Measurements from ENCODE around the gene PCBD2. TPM values are rescaled to one million over a fixed set of nuclear protein-coding genes. Genes with fewer than 3 reads are reported as not detected.
A peak's percentile ranks its signal among the peaks of the same experiment; 100 is the strongest.

PCBD2 gene
- total and polyA plus RNA-seq, 2 experiments from 2014 or later = 8.7 to 16.0 TPM

DNA sequence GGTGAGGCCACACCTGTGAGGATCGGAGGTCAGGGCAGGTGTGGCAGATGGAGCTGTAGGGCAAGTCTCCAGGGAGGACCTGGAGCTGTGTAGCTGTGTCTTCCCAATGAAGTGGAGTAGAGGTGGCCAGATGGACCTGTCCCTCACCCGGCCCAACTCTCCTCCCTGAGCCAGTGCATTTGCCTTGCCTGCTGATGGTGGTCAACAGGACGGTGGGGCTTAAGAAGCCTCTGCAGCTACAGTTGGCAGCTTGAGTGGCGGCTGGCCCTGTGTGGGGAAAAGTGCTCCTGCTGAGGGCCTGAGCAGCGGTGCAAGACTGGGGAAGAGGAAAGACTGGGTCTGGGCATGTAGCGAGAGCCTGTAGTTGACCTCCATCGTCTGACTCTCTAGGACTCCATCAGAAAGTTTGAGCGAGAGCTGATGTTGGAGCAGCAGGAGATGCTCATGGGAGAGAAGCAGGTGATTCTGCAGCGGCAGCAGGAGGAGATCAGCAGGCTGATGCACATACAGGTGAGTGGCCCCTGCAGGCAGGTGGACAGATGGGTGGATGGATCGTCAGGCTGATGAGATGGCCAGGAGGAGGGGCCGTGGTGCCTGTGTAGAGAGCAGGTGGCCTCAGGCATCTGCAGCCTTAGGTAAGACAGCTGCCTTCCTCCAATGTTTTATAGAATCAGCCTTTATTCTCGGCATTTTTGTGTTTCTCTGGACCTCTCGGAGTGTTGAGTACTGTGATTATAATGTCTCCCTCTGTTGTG, 104.2 kb downstream of the PCBD2 start:
- H3K79me2 ChIP-seq (replicated peaks; ENCODE audit: insufficient read depth) = no peaks in the 10 kb centered on the region
- no peak for DNase-seq (ENCODE audit: low spot score)

DNA sequence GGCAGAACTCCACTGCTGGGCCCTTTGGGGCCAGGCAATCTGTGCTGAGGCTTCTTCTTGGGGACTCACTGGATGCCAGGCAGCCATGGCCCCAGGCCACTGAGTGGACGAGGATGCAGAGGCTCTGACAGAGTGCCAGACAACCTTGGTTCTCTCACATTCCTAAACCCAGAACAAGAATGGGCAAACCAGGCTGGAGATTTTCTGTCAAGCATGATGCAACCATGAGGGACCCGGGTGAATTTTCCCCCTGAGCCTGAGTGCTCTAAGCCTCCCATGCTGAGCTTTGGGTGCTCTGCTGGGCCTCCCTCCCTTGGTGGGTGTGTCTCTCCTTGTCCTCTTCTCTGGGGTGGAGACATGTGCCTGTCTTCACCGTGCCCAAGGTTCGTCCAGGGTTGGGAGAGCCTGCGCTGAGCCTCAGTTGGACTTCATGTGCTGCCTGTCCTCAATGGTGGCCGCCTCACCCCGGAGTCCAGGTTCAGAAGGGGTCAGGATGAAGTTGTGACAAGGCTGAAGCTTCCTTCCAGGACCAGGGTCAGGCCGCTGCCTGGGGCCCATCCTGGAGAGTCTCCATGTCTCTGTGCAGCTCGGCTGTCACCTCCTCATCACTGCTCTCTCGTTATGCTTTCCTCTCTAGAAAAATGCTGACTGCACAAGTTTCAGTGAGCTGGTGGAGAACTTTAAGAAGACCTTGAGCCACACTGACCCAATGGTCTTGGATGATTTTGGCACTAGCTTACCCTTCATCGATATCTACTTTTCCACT, 105.0 kb downstream of the PCBD2 start:
- Histone ChIP-seq H3K27me3 (ENCODE audit: insufficient read depth) (no peaks in the 10 kb centered on the region), H3K27ac (ENCODE audit: low read depth) (no peak overlapping the region), H3K4me2 (no peak overlapping the region), H3K36me3 (ENCODE audit: insufficient read depth) (no peaks in the 10 kb centered on the region), H3K79me2 (replicated peaks; ENCODE audit: insufficient read depth) (no peaks in the 10 kb centered on the region), H2AFZ (no peak overlapping the region), H3K4me3 (no peak overlapping the region), H4K20me1 (replicated peaks; ENCODE audit: insufficient read depth) (no peaks in the 10 kb centered on the region), H3K9me2 (ENCODE audit: insufficient read depth) (no peaks in the 10 kb centered on the region), H3F3A (replicated peaks; ENCODE audit: low read depth) (no peaks in the 10 kb centered on the region), H3K4me1 (ENCODE audit: insufficient read depth) (no peaks in the 10 kb centered on the region)
- H3K9me3 Mint-ChIP-seq = no peaks in the 10 kb centered on the region
- DNase-seq (ENCODE audit: low spot score) (no peak), ATAC-seq (no peak)
- no peak overlapping the region for H3K4me3 Mint-ChIP-seq
- H3K27ac Mint-ChIP-seq = no peak overlapping the region
- no peaks in the 10 kb centered on the region for H3K36me3 Mint-ChIP-seq (ENCODE audit: low read depth)
- H3K27me3 Mint-ChIP-seq (ENCODE audit: insufficient read depth, low read depth, poor library complexity) = peaks cover 5% of the 10 kb centered on the region
- peaks cover 3% of the 10 kb centered on the region; the same call in 2 of the 3 replicates for H3K4me1 Mint-ChIP-seq
- TF ChIP-seq JUNB (IDR thresholded peaks at IDR 0.05; ENCODE audit: unreplicated experiment) = no peak
- TF ChIP-seq STAT1 (IDR thresholded peaks at IDR 0.05; ENCODE audit: unreplicated experiment) = no peak
- TF ChIP-seq ZNF331 (CRISPR knock-in tag; IDR thresholded peaks at IDR 0.05; ENCODE audit: low read depth) = no peak
- TF ChIP-seq, protein P1, sequence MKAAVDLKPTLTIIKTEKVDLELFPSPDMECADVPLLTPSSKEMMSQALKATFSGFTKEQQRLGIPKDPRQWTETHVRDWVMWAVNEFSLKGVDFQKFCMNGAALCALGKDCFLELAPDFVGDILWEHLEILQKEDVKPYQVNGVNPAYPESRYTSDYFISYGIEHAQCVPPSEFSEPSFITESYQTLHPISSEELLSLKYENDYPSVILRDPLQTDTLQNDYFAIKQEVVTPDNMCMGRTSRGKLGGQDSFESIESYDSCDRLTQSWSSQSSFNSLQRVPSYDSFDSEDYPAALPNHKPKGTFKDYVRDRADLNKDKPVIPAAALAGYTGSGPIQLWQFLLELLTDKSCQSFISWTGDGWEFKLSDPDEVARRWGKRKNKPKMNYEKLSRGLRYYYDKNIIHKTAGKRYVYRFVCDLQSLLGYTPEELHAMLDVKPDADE (IDR thresholded peaks at IDR 0.05) = no peak
- TF ChIP-seq, protein P2, sequence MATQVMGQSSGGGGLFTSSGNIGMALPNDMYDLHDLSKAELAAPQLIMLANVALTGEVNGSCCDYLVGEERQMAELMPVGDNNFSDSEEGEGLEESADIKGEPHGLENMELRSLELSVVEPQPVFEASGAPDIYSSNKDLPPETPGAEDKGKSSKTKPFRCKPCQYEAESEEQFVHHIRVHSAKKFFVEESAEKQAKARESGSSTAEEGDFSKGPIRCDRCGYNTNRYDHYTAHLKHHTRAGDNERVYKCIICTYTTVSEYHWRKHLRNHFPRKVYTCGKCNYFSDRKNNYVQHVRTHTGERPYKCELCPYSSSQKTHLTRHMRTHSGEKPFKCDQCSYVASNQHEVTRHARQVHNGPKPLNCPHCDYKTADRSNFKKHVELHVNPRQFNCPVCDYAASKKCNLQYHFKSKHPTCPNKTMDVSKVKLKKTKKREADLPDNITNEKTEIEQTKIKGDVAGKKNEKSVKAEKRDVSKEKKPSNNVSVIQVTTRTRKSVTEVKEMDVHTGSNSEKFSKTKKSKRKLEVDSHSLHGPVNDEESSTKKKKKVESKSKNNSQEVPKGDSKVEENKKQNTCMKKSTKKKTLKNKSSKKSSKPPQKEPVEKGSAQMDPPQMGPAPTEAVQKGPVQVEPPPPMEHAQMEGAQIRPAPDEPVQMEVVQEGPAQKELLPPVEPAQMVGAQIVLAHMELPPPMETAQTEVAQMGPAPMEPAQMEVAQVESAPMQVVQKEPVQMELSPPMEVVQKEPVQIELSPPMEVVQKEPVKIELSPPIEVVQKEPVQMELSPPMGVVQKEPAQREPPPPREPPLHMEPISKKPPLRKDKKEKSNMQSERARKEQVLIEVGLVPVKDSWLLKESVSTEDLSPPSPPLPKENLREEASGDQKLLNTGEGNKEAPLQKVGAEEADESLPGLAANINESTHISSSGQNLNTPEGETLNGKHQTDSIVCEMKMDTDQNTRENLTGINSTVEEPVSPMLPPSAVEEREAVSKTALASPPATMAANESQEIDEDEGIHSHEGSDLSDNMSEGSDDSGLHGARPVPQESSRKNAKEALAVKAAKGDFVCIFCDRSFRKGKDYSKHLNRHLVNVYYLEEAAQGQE (IDR thresholded peaks at IDR 0.05; ENCODE audit: unreplicated experiment) = no peak
- TF ChIP-seq NANOG (IDR thresholded peaks at IDR 0.05; ENCODE audit: borderline replicate concordance) = no peak
- TF ChIP-seq POLR2AphosphoS5 (IDR thresholded peaks at IDR 0.05; ENCODE audit: low read depth) = no peak

More for the DNA sequence above, 104.2 kb downstream of the PCBD2 start:
- Histone ChIP-seq H3K4me2 (no peak overlapping the region), H2AFZ (no peak overlapping the region), H3K27ac (ENCODE audit: low read depth) (no peak overlapping the region), H3F3A (replicated peaks; ENCODE audit: low read depth) (no peaks in the 10 kb centered on the region), H4K20me1 (replicated peaks; ENCODE audit: insufficient read depth) (no peaks in the 10 kb centered on the region), H3K36me3 (ENCODE audit: insufficient read depth) (no peaks in the 10 kb centered on the region), H3K4me1 (ENCODE audit: insufficient read depth) (no peaks in the 10 kb centered on the region), H3K9me2 (ENCODE audit: insufficient read depth) (no peaks in the 10 kb centered on the region), H3K4me3 (no peak overlapping the region), H3K27me3 (ENCODE audit: insufficient read depth) (no peaks in the 10 kb centered on the region)
- H3K27ac Mint-ChIP-seq = no peak overlapping the region
- ATAC-seq = no peak
- no peaks in the 10 kb centered on the region; the same call in 2 of the 3 replicates for H3K36me3 Mint-ChIP-seq (ENCODE audit: low read depth)
- no peaks in the 10 kb centered on the region for H3K9me3 Mint-ChIP-seq
- no peak overlapping the region for H3K4me3 Mint-ChIP-seq
- no peak for TF ChIP-seq CREB1 (CRISPR knock-in tag; IDR thresholded peaks at IDR 0.05; ENCODE audit: low read depth)
- TF ChIP-seq, protein P3, sequence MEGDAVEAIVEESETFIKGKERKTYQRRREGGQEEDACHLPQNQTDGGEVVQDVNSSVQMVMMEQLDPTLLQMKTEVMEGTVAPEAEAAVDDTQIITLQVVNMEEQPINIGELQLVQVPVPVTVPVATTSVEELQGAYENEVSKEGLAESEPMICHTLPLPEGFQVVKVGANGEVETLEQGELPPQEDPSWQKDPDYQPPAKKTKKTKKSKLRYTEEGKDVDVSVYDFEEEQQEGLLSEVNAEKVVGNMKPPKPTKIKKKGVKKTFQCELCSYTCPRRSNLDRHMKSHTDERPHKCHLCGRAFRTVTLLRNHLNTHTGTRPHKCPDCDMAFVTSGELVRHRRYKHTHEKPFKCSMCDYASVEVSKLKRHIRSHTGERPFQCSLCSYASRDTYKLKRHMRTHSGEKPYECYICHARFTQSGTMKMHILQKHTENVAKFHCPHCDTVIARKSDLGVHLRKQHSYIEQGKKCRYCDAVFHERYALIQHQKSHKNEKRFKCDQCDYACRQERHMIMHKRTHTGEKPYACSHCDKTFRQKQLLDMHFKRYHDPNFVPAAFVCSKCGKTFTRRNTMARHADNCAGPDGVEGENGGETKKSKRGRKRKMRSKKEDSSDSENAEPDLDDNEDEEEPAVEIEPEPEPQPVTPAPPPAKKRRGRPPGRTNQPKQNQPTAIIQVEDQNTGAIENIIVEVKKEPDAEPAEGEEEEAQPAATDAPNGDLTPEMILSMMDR (conservative IDR thresholded peaks at IDR 0.05; ENCODE audit: low read depth in 2 of 2) = peak in 1 of 2 experiments; percentile 17; a peak in 1 of 4 replicates
- H3K27me3 Mint-ChIP-seq (ENCODE audit: insufficient read depth, low read depth, poor library complexity) = peaks cover 11% of the 10 kb centered on the region
- peaks cover 2% of the 10 kb centered on the region; the same call in 2 of the 3 replicates for H3K4me1 Mint-ChIP-seq

All from GM23338 (cell line).